ENCODE data around the gene MYO1B.

DNA sequence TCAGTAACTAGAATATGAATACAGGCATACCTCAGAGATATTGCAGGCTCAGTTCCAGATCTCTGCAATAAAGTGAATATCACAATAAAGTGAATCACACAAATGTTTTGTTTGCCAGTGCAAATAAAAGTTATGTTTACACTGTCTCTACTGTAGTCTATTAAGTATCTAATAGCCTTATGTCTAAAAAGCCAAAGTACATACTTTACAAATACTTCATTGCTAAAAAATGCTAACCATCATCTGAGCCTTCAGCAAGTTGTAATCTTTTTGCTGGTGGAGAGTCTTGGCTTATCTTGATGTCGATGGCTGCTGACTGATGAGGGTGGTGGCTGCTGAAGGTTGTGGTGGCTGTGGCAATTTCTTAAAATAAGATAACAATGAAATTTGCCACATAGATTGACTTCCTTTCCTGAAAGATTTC, 159.4 kb downstream of the MYO1B start:
- no peak for TF ChIP-seq CTCF (conservative IDR thresholded peaks at IDR 0.05; ENCODE audit: low read depth, low read length)
- TF ChIP-seq EZH2 (IDR thresholded peaks at IDR 0.05; ENCODE audit: low read length, unreplicated experiment), result no peak
- no peak for TF ChIP-seq EZH2phosphoT487 (IDR thresholded peaks at IDR 0.05; ENCODE audit: borderline replicate concordance, low read length)

Measured in PC-3 (cell line).